HG03575 (cell line): ENCODE measurements around the gene ZNF521.

Source experiments
- ATAC-seq: cut with Tn5 transposase; IDR thresholded peaks from one replicate; pipeline ENCODE4 v1.9.1; 2021; ENCODE audit not compliant: unreplicated experiment, insufficient number of reproducible peaks, low FRiP score; ENCODE audit errors: extremely low read depth

The ZNF521 gene

GRCh38 chr18:25299426-25300300, 52.3 kb downstream of the ZNF521 start:
- no peak for ATAC-seq

- ATAC-seq = no peak
These were observed 53.1 kb downstream of the ZNF521 start for GRCh38 chr18:25298853-25299274.

- no peak for ATAC-seq
These were observed 56.3 kb downstream of the ZNF521 start for GRCh38 chr18:25295624-25296138.

- no peak for ATAC-seq
These were observed 60.8 kb downstream of the ZNF521 start for GRCh38 chr18:25291150-25291549.

GRCh38 chr18:25289001-25289631, 62.9 kb downstream of the ZNF521 start:
- ATAC-seq = no peak

- ATAC-seq = no peak
These were observed 63.5 kb downstream of the ZNF521 start for GRCh38 chr18:25288340-25288938.

- ATAC-seq = no peak
These were observed 64.9 kb downstream of the ZNF521 start for GRCh38 chr18:25287106-25287505.

- ATAC-seq = no peak
These were observed 67.0 kb downstream of the ZNF521 start for GRCh38 chr18:25284861-25285550.

GRCh38 chr18:25284281-25284680, 67.7 kb downstream of the ZNF521 start:
- ATAC-seq = no peak

GRCh38 chr18:25283781-25284180, 68.2 kb downstream of the ZNF521 start:
- no peak for ATAC-seq

GRCh38 chr18:25282896-25283703, 68.9 kb downstream of the ZNF521 start:
- ATAC-seq = no peak

- ATAC-seq = no peak
These were observed 69.7 kb downstream of the ZNF521 start for GRCh38 chr18:25282282-25282681.

GRCh38 chr18:25281556-25281955, 70.4 kb downstream of the ZNF521 start:
- no peak for ATAC-seq

- ATAC-seq = no peak
These were observed 72.0 kb downstream of the ZNF521 start for GRCh38 chr18:25279961-25280360.

- no peak for ATAC-seq
These were observed 72.4 kb downstream of the ZNF521 start for GRCh38 chr18:25279556-25279955.

- ATAC-seq = no peak
These were observed 72.8 kb downstream of the ZNF521 start for GRCh38 chr18:25279133-25279532.

GRCh38 chr18:25278394-25278793, 73.6 kb downstream of the ZNF521 start:
- no peak for ATAC-seq

- no peak for ATAC-seq
These were observed 76.5 kb downstream of the ZNF521 start for GRCh38 chr18:25275412-25276001.
